SK-N-SH treated with all-trans-retinoic acid at 6 μM for 48 hours (cell line): Measurements from ENCODE around the gene PRKCZ.

ENCODE experiments used
- BACH2 ChIP-seq: fragments of 250-450 bp; sonication (Bioruptor Pico); IDR thresholded peaks from 2 replicates; pipeline ENCODE4 v1.9.0; 2021; ENCODE audit warnings: mild to moderate bottlenecking, borderline replicate concordance
- CSDC2 ChIP-seq: fragments of 250-450 bp; sonication (Bioruptor Pico); IDR thresholded peaks from 2 replicates; pipeline ENCODE4 v1.5.0; 2020; ENCODE audit warnings: mild to moderate bottlenecking, moderate library complexity
- ESRRG ChIP-seq: fragments of 250-450 bp; sonication (Bioruptor Pico); IDR thresholded peaks from 2 replicates; pipeline ENCODE4 v1.6.1; 2021; ENCODE audit warnings: mild to moderate bottlenecking
- SNAI2 ChIP-seq: fragments of 250-450 bp; sonication (Bioruptor Pico); IDR thresholded peaks from 2 replicates; pipeline ENCODE4 v1.5.0; 2020; ENCODE audit warnings: mild to moderate bottlenecking, moderate library complexity
- ZFP30 ChIP-seq: fragments of 450-650 bp; formaldehyde crosslinking; IDR thresholded peaks from 2 replicates; pipeline ENCODE4 v1.5.0; 2022; ENCODE audit warnings: mild to moderate bottlenecking, moderate library complexity
- ZNF8 ChIP-seq: fragments of 450-650 bp; formaldehyde crosslinking; IDR thresholded peaks from 2 replicates; pipeline ENCODE4 v1.5.0; 2020; ENCODE audit warnings: mild to moderate bottlenecking, moderate library complexity
- TF ChIP-seq, protein P1 (sequence below): fragments of 250-450 bp; sonication (Bioruptor Pico); IDR thresholded peaks from 2 replicates; pipeline ENCODE4 v1.8.0; 2020; ENCODE audit warnings: mild to moderate bottlenecking, moderate library complexity, borderline replicate concordance

DNA sequence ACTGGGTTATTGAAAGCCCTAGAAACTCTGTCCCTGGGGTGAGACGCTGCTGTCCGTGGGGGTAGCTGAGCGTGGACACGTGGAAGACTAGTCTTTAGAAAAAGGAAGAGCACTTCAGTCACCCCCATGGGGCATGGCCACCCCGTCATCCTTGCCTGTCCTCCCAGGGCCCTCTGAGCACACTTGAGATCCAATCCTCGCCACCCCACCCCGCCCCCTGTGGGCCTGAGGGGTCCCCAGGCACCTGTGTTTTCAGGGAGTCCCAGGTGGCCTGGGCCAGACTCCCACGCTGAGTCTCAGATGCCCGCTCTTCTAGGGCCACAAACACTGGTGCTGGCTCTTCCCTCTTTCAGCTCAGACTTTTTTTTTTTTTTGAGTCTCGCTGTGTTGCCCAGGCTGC lies 2.5 kb downstream of the PRKCZ start:
- TF ChIP-seq CSDC2, result no peak
- TF ChIP-seq, protein P1, sequence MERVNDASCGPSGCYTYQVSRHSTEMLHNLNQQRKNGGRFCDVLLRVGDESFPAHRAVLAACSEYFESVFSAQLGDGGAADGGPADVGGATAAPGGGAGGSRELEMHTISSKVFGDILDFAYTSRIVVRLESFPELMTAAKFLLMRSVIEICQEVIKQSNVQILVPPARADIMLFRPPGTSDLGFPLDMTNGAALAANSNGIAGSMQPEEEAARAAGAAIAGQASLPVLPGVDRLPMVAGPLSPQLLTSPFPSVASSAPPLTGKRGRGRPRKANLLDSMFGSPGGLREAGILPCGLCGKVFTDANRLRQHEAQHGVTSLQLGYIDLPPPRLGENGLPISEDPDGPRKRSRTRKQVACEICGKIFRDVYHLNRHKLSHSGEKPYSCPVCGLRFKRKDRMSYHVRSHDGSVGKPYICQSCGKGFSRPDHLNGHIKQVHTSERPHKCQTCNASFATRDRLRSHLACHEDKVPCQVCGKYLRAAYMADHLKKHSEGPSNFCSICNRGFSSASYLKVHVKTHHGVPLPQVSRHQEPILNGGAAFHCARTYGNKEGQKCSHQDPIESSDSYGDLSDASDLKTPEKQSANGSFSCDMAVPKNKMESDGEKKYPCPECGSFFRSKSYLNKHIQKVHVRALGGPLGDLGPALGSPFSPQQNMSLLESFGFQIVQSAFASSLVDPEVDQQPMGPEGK (CRISPR knock-in tag), result no peak
- TF ChIP-seq ESRRG, result no peak
- no peak for TF ChIP-seq SNAI2 (CRISPR knock-in tag)
- no peak for TF ChIP-seq ZFP30
- TF ChIP-seq ZNF8, result no peak
- TF ChIP-seq BACH2, result no peak
